ENCODE results near the gene ZNF587B. TPM values are rescaled to one million over a fixed set of nuclear protein-coding genes. Genes with fewer than 3 reads are reported as not detected.
"Not testable (repeated sequence)": the region's sequence is repeated elsewhere in the genome, so short reads cannot be mapped to it uniquely, and the experiment has no call there.

Gene ZNF587B
- total and polyA plus RNA-seq, 9 of the 15 experiments (the other 6 are each of a cell fraction or from before 2014, with no cell fraction given): 7.4 to 37.5 (median 20.8) TPM

DNA sequence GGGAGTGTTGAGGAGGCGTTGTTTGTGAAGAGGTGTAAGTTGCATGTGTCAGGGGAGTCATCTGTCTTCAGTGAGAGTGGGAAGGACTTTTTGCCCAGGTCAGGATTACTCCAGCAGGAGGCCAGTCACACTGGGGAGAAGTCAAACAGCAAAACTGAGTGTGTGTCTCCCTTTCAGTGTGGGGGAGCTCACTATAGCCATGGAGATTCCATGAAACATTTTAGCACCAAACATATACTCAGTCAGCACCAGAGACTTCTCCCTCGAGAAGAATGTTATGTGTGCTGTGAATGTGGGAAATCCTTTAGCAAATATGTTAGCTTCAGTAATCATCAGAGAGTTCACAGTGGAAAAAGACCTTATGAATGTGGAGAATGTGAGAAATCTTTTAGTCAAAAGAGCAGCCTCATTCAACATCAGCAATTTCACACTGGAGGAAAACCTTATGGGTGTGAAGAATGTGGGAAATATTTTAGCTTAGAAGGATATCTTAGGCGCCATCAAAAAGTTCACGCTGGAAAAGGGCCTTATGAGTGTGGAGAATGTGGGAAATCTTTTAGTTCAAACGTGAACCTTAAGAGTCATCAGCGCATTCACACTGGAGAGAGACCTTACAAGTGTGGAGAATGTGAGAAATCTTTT is 11.1 kb downstream of the ZNF587B start:
- no TSS peak for BruUV-seq (replicated peaks)
- peaks cover 70% of the 10 kb centered on the region; the same call in 2 of the 3 replicates for H3K36me3 ChIP-seq (ENCODE audit: control insufficient read depth, insufficient read depth, low read length)
- ChIA-PET CTCF (ENCODE audit: low intra/inter-chr PET ratio) (no interaction called here), POLR2A (no interaction called here)
- H3K4me1 ChIP-seq (replicated peaks in 1 of 2; ENCODE audit: control insufficient read depth in 2 of 2, insufficient read depth in 2 of 2, low read length in 2 of 2): no peaks in the 10 kb centered on the region
- H3K4me3 ChIP-seq: no peak overlapping the region
- DNase-seq (ENCODE audit: extremely low read depth in 1 of 4, low spot score in 3 of 4) (no peak), ATAC-seq (no peak), FAIRE-seq (no peak)
- no peak overlapping the region for H3K27ac ChIP-seq (ENCODE audit: extremely low read depth, low read depth, low read length)
- H3K9me1 ChIP-seq (ENCODE audit: control insufficient read depth, insufficient read depth, low read length): no peaks in the 10 kb centered on the region
- H3K9me3 ChIP-seq (replicated peaks; ENCODE audit: control insufficient read depth, insufficient read depth, low read depth, low read length): no peaks in the 10 kb centered on the region
- intact Hi-C loops (cut with micrococcal nuclease): no loop called here
- peaks cover 36% of the 10 kb centered on the region for H3K79me2 ChIP-seq (ENCODE audit: control insufficient read depth, insufficient read depth, low read length)
- TF ChIP-seq MCM7 (IDR thresholded peaks at IDR 0.05) (no peak), ZSCAN32 (CRISPR knock-in tag; IDR thresholded peaks at IDR 0.05) (no peak), NFIX (CRISPR knock-in tag; IDR thresholded peaks at IDR 0.05; ENCODE audit: low read depth) (no peak), TRIM24 (IDR thresholded peaks at IDR 0.05) (no peak), IRF2 (CRISPR knock-in tag; IDR thresholded peaks at IDR 0.05) (no peak), HNRNPUL1 (IDR thresholded peaks at IDR 0.05; ENCODE audit: low read length) (no peak), SETDB1 (IDR thresholded peaks at IDR 0.05; ENCODE audit: low read length) (no peak), MECOM (CRISPR knock-in tag; IDR thresholded peaks at IDR 0.05) (no peak), TGIF2 (CRISPR knock-in tag; IDR thresholded peaks at IDR 0.05) (no peak), SIX5 (IDR thresholded peaks at IDR 0.05; ENCODE audit: borderline replicate concordance in 1 of 2, insufficient read depth in 1 of 2, low read depth in 1 of 2, low read length in 2 of 2) (no peak), ZNF696 (CRISPR knock-in tag; conservative IDR thresholded peaks at IDR 0.05) (no peak), ZC3H8 (IDR thresholded peaks at IDR 0.05) (no peak), ATF7 (IDR thresholded peaks at IDR 0.05) (no peak), EP400 (IDR thresholded peaks at IDR 0.05) (no peak), SMARCA5 (IDR thresholded peaks at IDR 0.05) (no peak)
- TF ChIP-seq, protein P1, sequence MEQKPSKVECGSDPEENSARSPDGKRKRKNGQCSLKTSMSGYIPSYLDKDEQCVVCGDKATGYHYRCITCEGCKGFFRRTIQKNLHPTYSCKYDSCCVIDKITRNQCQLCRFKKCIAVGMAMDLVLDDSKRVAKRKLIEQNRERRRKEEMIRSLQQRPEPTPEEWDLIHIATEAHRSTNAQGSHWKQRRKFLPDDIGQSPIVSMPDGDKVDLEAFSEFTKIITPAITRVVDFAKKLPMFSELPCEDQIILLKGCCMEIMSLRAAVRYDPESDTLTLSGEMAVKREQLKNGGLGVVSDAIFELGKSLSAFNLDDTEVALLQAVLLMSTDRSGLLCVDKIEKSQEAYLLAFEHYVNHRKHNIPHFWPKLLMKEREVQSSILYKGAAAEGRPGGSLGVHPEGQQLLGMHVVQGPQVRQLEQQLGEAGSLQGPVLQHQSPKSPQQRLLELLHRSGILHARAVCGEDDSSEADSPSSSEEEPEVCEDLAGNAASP (IDR thresholded peaks at IDR 0.05): no peak
- no peak overlapping the region for H2AFZ ChIP-seq (ENCODE audit: low read depth, low read length)
- WGBS (ENCODE audit: insufficient coverage, low coverage, missing lambda C conversion rate): 85% methylated on average over 6 of the region's 6 CpGs
- no peak overlapping the region for H3K9ac ChIP-seq (ENCODE audit: insufficient read depth in 1 of 2, low read depth in 2 of 2, low read length in 2 of 2)
- no peaks in the 10 kb centered on the region for H3K27me3 ChIP-seq (ENCODE audit: control insufficient read depth in 2 of 2, insufficient read depth in 2 of 2, low read length in 2 of 2)
- in situ Hi-C loops (cut with MboI): no loop called here
- H3K4me2 ChIP-seq (ENCODE audit: insufficient read depth, low read length): no peak overlapping the region
- 0 out of 2 replicates have a peak, but pooled peaks cover 2% of the 10 kb centered on the region for H4K20me1 ChIP-seq (replicated peaks; ENCODE audit: control insufficient read depth, insufficient read depth, low read length)

DNA sequence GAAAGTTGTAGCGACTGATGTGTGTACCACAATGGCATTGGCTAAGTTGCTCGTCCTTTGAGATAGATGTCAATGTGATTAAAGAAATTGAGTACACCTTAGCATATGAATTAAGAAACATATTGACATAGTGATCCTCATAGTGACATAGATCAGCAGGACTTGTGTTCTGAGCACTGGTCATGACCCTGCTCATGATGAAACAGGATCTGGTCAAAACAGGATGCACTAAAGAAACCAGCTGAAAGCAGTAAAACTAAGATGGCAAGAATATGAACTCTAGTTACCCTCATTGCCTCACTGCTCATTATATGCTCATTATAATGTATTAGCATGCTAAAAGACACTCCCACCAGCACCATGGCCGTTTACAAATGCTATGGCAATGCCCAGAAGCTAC is 17.1 kb downstream of the ZNF587B start:
- H3K4me3 ChIP-seq; H3K9ac ChIP-seq (ENCODE audit: insufficient read depth in 1 of 2, low read depth in 2 of 2, low read length in 2 of 2); H3K9me1 ChIP-seq (ENCODE audit: control insufficient read depth, insufficient read depth, low read length); H3K4me1 ChIP-seq (replicated peaks in 1 of 2; ENCODE audit: control insufficient read depth in 2 of 2, insufficient read depth in 2 of 2, low read length in 2 of 2); CTCF ChIA-PET (ENCODE audit: low intra/inter-chr PET ratio); H2AFZ ChIP-seq (ENCODE audit: low read depth, low read length); DNase-seq (ENCODE audit: extremely low read depth in 1 of 4, low spot score in 3 of 4); in situ Hi-C loops (cut with MboI); ATAC-seq; H3K4me2 ChIP-seq (ENCODE audit: insufficient read depth, low read length); intact Hi-C loops (cut with micrococcal nuclease); H3K27ac ChIP-seq (ENCODE audit: extremely low read depth, low read depth, low read length); H3K9me3 ChIP-seq (replicated peaks; ENCODE audit: control insufficient read depth, insufficient read depth, low read depth, low read length); H4K20me1 ChIP-seq (replicated peaks; ENCODE audit: control insufficient read depth, insufficient read depth, low read length); H3K27me3 ChIP-seq (ENCODE audit: control insufficient read depth in 2 of 2, insufficient read depth in 2 of 2, low read length in 2 of 2); BruUV-seq (replicated peaks); FAIRE-seq: not testable (repeated sequence)
- Histone ChIP-seq H3K79me2 (ENCODE audit: control insufficient read depth, insufficient read depth, low read length) (peaks cover 54% of the 10 kb centered on the region), H3K36me3 (ENCODE audit: control insufficient read depth, insufficient read depth, low read length) (peaks cover 45% of the 10 kb centered on the region; the same call in 2 of the 3 replicates)
- POLR2A ChIA-PET: interaction anchor here (0.7 to 1.2 kb wide), 2 partner anchors 15 to 393 kb away, joined by 3 to 4 read pairs; no protein-coding TSS in a partner anchor
- 94% methylated on average over 3 of the region's 3 CpGs for WGBS (ENCODE audit: insufficient coverage, low coverage, missing lambda C conversion rate)
